ENCODE data around the gene ZBTB8OS.
"Not testable (repeated sequence)": the region's sequence is repeated elsewhere in the genome, so short reads cannot be mapped to it uniquely, and the experiment has no call there.

Gene ZBTB8OS

DNA sequence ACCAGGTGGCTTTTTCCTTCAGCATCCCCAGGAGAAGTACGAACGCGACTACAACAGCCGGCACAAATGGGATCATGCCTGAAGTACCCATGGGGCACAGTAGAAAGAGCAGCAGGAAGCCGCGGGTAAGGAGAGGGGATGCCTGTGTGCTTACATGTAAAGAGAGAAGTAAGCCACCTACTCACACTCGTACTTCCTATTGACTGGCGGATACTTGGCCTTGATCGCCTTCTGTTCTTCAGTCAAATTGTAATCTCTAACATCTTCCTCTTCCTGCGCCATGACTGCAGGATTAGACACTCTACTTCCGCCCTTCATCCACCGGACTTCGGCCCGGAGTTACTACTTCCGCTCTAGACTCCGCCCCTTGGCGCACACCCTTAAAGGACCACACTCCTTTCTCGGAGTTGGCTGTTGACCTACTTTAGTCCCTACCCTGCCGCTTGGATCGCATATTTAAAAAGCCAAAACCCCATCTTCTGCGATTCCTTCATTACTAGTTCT, at the start of gene ZBTB8OS:
Gene ZBTB8OS (minus strand): TSS at position 303 of the 504 bp plus-strand sequence. CDS start 21 bp downstream, at position 282.
- DNase-seq (ENCODE audit: low spot score): peak; percentile 83

DNA sequence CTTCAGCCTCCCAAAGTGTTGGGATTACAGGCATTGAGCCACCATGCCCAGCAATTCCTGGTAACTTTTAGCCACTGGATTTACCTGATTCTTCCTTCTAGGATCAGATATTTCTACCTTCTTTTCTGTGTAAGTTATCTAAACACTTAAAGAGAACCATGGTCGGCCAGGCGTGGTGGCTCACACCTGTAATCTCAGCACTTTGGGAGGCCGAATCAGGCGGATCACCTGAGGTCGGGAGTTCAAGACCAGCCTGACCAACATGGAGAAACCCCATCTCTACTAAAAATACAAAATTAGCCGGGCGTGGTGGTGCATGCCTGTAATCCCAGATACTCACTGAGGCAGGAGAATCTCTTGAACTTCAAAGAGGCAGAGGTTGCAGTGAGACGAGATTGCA, 46.6 kb upstream of the ZBTB8OS start:
- DNase-seq (ENCODE audit: low spot score): not testable (repeated sequence)

DNA sequence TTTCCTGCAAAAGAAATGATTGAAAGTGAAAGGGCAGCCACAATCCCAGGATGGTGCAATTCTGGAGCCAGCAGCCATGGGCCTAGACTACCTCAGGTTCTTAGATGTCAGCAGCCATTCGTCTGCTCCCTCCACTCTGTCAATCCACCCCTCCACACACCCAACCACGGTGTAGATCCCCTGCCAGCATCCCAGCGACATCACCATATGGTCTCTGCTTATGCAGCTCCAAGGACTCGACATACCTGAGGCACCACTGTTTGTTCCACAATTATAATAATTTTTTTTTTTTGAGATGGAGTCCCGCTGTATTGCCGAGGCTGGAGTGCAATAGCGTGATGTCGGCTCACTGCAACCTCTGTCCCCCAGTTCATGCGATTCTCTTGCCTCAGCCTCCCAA, 45.7 kb upstream of the ZBTB8OS start:
- DNase-seq (ENCODE audit: low spot score): no peak

DNA sequence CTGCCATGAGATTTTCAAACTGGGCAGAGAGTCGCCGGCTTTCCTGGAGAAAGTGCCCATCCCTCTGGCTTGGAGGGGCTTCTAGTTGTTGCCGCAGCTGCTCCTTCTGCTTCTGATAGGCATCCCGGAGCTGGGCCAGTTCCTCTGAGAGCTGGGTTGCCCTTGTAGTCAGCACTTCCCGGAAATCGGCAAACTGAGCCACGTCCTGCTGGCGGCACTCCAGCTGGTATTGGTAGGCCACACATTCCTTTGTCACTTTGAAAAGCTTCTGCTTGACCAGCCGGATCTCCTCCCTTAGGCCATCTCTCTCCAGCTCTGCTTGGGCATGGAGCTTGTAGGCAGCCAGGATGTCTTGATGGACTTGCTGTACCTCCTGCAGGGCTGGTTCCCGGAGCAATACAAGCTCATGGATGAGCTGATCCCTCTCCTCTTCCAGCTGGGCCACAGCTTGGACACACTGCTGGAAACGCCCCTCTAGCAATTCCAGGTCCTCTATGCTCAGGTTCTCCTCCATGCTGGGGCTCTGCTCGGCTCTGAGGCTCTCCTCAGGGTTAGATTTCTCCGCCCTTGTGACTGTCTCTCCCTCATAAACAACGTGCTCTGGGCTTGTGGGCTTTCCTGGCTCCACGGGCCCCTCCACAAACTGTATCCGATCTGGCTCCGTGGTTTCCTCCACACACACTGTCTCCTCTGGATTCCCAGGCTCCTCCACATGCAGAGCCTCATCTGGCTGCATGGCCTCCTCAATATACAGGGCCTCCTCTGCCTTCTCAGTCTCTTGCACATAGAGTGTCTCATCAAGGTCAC, 45.0 kb upstream of the ZBTB8OS start:
- DNase-seq (ENCODE audit: low spot score): no peak

DNA sequence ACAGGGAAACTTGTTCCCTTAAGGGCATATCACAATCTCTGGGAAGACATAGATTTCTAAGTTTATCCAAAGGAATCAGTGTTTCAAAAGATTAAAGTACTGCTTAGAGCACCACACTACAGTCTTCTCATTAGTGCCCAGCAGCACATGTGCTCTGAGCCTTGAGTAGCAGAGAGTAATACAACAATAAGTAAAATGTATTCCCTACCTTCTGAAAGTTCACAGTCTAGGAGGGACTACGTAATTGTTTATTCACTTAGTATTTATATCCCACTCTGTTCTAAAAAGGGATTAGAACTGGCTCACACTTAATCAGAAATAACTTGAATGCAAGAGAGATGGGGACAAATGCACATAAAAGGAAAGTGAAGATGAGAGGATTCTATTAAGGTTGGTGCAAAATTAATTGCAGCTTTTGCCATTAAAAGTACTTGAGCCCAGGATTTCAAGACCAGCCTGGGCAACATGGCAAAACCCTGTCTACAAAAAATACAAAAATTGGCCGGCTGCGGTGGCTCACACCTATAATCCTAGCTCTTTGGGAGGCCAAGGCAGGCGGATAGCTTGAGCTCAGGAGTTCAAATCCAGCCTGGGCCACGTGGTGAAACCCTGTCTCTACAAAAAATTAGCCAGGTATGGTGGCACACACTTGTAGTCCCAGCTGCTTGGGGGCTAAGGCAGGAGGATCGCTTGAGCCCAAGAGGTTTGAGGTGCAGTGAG, 43.3 kb upstream of the ZBTB8OS start:
- DNase-seq (ENCODE audit: low spot score): no peak

DNA sequence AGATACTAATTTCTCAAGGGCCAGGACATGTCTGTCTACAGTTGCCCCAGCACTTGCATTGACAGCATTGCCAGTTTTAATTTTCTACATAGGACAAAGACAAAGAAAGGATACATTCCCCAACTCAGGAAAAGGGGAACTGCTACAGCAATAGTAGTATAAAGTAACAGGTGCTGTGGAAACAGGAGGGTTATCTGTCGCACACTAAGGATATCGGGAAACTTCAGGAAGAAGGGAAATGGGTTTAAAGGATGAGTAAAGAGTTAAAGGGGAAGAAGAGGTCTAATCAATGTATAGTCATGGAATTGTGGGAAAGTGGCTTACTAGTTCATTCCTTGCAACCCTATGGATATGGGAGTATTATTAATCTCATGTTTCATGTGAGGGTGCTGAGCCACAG, 36.0 kb upstream of the ZBTB8OS start:
- DNase-seq (ENCODE audit: low spot score): no peak

DNA sequence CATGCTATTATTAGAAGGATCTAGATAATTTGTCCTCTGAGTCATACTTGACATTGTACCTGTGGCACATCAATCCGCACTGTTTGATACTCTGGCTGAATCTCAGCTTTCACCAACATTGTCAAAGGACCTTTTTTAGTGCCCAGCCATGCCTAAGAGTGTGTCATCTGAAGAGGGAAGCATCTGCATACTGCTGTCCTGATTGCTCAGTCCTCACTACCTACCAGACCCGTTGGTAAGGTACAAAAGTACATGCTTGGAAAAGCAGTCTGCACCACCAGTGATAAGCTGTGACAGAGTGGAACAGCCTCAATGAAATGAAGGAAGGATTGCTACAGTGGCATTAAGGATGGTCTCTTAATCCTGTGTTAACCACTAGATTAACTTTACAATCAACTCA, 35.1 kb upstream of the ZBTB8OS start:
- no peak for DNase-seq (ENCODE audit: low spot score)

DNA sequence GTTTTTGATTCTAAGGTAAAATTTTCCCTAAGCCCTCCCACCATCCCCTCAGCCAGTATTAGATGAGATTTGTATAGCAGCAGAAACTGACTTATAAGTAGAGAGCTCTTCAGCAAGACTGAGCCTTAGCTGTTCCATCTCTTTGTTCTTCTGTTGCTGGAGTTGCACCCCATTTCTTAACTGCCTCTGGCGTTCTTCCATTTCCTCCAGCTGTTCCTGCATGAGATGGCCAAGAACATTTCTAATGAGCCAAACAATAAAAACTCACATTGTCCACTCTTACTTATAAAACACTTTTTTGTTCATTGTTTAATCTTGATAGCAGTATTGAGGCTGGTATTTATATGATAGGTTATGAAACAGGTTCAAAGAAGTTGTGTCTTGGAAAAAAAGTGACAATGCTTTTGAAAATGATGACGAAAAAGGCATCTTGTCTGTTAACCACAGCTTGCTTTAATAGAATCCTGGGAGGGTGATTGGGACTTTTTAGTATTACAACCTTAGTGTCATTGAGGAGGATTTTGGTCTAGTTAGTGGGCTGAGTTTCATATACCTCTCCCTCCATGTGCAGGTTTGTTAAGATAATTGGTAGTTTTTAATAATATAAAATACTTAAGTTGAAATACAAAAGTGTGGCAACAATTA, 33.9 kb upstream of the ZBTB8OS start:
- DNase-seq (ENCODE audit: low spot score): no peak

DNA sequence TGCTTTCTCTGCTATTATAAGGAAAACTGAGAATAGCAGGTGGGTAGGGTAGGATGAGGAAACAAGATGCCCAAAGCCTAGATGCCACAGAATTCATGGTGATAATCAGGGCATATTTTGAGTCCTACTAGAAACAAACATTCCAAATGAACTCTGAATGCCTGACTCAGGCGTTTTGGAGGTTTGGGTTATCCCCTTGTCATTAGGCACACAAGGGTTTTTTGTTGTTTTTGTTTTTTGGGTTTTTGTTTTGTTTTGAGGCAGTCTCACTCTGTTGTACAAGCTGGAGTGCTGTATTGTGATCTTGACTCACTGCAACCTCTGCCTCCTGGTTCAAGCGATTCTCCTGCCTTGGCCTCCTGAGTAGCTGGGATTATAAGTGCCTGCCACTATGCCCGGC, 33.0 kb upstream of the ZBTB8OS start:
- no peak for DNase-seq (ENCODE audit: low spot score)

DNA sequence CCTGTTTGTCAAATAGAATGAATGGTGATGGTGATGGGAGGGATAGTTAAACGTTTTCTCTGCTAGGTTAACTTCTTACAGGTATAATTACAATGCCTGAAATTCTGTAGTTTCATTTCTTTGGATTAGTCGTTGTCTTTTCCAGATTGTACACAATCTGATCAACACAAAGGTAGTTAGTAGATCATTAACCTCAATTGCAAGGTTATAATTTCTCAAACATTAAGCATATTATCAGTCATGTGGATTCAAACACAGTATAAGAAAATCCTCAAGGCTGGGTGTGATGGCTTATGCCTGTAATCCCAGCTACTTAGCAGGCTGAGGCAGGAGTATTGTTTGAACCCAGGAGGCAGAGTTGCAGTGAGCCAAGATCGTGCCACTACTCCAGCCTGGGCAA, 31.6 kb upstream of the ZBTB8OS start:
- no peak for DNase-seq (ENCODE audit: low spot score)

DNA sequence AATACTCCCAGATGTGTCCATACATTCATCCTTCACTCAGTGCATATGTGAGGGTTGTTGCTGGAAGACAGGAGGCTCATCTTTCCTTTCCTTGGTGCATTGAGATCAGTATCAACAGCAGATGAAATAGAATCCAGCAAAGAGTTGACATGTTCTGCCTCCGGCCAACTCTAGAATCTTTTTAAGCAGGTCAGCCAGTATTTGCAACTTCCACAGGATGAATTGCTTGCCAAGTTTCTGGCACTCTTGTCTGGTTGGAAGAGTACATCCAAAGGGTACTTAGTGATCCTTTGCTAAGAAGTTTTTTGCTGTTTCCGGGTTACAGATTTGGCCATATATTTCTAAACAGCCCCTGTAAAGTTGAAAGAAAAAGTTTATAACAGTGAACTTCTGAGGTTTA, 31.2 kb upstream of the ZBTB8OS start:
- DNase-seq (ENCODE audit: low spot score): no peak

DNA sequence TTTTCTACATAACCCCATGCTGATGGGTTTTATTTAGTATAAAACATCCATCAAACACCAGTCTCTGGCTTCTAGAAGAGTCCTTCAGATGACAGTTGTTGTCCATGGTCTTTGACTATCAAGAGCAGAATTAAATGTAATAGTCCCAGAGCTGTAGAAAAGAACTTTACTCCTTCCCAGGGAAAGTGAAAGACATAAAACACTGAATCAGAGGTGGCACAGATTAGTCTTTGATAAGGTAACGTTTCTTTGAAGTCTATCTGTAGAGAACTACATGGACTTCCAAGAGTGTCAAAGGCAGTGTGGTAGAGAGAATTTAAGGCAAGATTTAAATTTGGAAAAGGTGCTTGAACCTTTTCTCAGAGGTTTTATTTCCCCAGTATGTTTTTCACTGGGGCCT, 30.3 kb upstream of the ZBTB8OS start:
- DNase-seq (ENCODE audit: low spot score): no peak

DNA sequence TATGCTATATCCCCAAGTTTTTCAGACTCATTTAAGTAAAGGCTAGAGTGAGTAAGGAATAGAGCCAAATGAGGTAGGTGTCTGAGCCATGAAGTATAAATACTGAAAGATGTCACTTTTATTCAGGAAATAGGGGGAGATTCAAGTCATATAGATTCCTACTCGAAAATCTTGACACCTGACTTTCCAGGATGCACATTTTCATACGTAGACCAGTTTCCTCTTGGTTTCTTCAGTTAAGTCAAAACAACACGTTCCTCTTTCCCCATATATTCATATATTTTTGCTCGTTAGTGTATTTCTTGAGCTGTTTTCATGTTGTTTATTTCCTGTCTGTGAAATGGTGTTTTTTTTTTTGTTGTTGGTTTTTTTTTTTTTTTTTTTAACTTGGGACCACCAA, 29.6 kb upstream of the ZBTB8OS start:
- DNase-seq (ENCODE audit: low spot score): not testable (repeated sequence)

DNA sequence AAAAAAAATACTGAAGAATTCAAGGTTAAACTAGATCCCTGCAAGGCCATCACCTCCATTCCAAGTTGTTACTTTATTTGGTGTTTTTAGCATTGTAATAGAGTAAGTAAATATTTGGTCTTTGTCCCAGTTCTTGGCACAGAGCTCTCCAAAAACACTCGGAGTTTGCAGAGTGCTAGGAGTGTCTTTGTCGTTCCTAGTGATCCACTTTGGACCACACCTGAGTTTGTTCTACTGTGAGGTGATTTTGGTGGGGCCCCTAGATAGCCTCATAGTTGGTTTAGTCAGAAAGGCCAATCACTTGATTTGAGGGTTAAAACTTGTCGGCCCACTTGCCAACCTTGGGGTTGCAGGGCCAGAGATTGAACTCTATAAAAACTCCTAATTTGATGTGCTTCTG, 26.6 kb upstream of the ZBTB8OS start:
- DNase-seq (ENCODE audit: low spot score): no peak

DNA sequence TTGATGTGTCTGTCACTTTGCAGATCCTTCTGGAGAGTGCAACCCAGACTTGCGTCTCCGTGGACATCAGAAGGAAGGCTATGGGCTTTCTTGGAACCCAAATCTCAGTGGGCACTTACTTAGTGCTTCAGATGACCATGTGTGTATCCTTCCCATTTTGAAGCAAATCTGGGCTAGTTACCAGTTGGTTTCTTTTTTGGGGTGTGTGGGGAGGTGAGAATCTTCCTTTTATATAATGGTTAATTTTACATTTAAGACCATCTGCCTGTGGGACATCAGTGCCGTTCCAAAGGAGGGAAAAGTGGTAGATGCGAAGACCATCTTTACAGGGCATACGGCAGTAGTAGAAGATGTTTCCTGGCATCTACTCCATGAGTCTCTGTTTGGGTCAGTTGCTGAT, 18.4 kb upstream of the ZBTB8OS start:
- not testable (repeated sequence) for DNase-seq (ENCODE audit: low spot score)

DNA sequence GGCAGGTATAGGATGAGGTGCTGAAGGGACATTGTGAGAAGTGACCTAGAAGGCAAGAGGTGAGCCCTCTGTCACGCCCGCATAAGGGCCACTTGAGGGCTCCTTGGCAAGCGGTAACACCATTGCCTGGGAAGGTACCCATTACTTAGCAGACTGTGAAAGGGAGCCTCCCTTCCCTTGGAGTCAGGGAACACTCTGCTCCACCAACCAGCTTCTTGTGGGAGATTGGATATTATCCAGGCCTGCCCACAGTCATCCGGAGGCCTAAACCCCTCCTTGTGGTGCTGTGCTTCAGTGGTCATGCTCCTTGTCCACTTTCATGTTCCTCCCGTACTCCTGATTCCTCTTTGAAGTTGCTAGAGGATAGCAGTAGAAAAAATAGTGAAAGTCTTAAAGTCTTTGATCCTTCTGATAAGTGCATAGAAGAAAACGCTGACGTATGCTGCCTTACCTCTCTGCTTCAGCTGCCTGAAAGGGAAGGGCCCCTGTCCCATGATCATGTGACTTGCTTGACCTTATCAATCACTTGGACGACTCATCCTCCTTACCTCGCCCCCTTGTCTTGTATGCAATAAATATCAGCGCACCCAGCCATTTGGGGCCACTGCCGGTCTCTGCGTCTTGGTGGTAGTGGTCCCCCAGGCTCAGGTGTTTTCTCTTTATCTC, 16.7 kb upstream of the ZBTB8OS start:
- no peak for DNase-seq (ENCODE audit: low spot score)

DNA sequence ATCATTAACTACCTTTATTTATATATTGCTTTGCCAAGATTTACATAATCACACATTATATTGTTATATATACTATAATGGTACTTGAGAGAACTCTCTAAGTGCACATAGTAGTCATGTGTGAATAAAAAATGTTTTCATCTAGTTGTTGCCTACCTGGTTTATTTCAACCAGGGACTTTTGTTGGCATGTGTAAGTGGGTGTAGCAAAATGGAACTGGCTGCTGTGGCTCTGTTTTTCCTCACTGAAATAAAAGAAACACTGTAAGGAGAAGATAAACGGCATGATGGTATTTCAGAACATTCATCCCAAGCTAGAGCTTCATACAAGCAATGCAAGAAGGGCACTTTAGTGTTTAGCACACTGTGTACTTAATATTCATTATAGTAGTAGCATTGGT, 15.6 kb upstream of the ZBTB8OS start:
- no peak for DNase-seq (ENCODE audit: low spot score)

DNA sequence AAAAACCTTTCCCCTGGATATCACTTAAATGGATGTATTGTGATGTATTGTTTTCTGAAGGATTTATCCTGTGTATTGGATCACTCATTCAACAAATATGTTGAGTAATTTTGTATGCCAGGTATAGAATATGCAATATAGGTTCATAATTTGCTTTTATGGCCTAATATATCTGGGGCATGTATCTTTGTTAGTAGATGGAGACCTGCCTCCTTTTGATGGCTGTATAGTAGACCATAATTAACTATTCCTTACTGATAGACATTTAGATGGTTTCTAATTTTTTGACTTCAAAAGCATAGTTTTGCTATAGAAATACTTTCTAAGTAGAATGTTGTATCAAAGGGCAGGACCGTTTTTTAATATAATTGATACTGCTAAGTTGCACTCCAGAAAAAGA, 9.2 kb upstream of the ZBTB8OS start:
- DNase-seq (ENCODE audit: low spot score): no peak

DNA sequence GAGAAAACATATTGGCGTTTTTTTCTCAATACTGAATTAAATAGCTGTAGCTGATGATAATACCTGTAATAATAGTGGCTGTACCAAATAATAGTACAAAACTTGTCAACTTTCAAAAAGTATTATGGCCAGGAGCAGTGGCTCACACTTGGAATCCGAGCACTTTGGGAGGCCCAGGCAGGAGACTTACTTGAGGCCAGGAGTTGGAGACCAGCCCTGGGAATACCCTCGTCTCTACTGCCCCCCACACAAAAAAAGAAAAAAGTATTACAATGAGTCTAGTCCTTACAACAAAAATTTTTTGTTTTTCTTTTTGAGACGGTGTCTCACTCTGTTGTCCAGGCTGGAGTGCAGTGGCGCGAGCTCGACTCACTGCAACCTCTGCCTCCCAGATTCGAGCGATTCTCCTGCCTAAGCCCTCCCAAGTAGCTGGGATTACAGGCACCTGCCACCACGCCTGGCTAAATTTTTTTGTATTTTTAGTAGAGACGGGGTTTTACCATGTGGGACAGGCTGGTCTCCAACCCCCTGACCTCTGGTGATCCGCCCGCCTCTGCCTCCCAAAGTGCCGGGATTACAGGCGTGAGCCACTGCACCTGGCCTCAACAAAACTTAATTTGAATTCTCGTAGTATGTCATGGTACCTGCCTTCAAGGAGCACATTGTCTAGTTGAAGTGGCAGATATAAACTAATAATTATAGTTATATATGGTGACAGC, 2.1 kb upstream of the ZBTB8OS start:
- DNase-seq (ENCODE audit: low spot score): no peak

DNA sequence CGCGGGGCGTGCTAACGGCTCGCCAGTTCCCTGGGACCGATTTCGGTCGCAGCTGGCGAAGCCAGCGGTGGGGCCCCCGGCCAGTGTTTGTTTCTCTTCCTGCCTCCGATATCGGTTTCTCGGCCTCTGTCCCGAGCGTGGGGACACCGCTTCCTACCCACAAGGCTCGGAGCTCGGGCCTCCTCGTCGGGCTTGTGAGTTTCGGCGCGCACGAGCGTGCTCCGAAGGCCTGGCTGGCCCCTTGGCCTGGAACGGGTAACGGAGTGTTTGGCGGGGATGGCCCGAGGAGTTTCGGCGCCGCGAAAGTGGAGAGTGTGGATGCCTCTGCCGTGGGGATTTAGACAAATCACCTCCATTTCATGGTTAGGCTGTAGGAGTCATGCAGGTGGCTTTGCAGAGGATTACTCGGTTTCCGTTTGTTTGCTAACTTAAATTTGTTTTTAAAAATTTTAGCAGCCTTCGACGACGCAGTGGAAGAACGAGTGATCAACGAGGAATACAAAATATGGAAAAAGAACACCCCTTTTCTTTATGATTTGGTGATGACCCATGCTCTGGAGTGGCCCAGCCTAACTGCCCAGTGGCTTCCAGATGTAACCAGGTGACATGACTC, 1.2 kb upstream of the ZBTB8OS start:
- DNase-seq (ENCODE audit: low spot score): no peak

DNA sequence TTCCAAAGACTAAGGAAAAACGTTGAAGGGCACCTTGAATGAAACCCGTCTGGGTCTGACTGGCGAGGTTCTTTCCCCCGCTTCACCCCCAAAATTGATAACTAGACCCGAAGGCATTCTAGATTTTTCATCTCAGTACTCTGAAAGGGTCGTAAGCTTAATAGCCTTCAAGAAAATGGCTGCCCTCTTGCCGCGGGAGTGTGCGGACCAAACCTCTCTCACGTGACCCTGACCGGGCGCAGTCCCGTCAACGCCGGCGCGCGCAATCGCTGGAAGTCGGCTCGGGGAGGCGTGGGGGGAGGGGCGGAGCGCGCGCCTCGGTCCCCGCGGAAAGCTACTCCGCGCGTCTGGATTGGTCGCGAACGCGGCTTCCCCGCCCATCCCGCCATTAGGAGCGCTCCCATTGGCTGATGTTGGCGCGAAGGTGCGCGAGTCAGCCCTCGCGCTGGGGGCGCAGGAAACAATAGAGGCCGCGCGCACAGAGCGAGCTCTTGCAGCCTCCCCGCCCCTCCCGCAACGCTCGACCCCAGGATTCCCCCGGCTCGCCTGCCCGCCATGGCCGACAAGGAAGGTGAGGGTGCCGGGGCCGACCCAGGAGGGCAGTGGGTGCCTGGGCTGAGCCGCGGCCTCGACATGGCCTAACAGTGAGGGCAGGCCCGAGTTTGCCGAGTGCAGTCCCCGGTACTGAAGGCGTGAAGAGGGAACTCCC, 556 bp upstream of the ZBTB8OS start, which contains the start of gene RBBP4:
Gene RBBP4 (plus strand): TSS at position 457 of the 709 bp plus-strand sequence. CDS start 99 bp downstream, at position 556.
- peak; percentile 99 for DNase-seq (ENCODE audit: low spot score)

Data from HuH-7 (cell line).